HG02981 (cell line): ENCODE measurements around the gene MAB21L1.

Experiments used
- ATAC-seq: cut with Tn5 transposase; IDR thresholded peaks from one replicate; pipeline ENCODE4 v1.9.1; 2021; ENCODE audit warnings: mild to moderate bottlenecking, moderate library complexity; ENCODE audit not compliant: unreplicated experiment

The MAB21L1 gene

GRCh38 chr13:35475960-35476943 is at the start of gene MAB21L1:
TSS of gene MAB21L1 (minus strand) at chr13:35476689. CDS start at chr13:35476138, 551 bp downstream.
- no peak for ATAC-seq

- no peak for ATAC-seq
Measured at GRCh38 chr13:35524171-35524570, 47.7 kb upstream of the MAB21L1 start.

- no peak for ATAC-seq
Measured at GRCh38 chr13:35518337-35518946, 42.0 kb upstream of the MAB21L1 start.

GRCh38 chr13:35514801-35515502 is 38.5 kb upstream of the MAB21L1 start:
- ATAC-seq: no peak

- no peak for ATAC-seq
Measured at GRCh38 chr13:35514061-35514477, 37.6 kb upstream of the MAB21L1 start.

- ATAC-seq: no peak
Measured at GRCh38 chr13:35512271-35512920, 35.9 kb upstream of the MAB21L1 start.

GRCh38 chr13:35502456-35502855 is 26.0 kb upstream of the MAB21L1 start:
- ATAC-seq: no peak

GRCh38 chr13:35501661-35502235 is 25.3 kb upstream of the MAB21L1 start:
- ATAC-seq: no peak

GRCh38 chr13:35500144-35500543 is 23.7 kb upstream of the MAB21L1 start:
- no peak for ATAC-seq

- no peak for ATAC-seq
Measured at GRCh38 chr13:35499676-35500075, 23.2 kb upstream of the MAB21L1 start.

- no peak for ATAC-seq
Measured at GRCh38 chr13:35499196-35499662, 22.7 kb upstream of the MAB21L1 start.

GRCh38 chr13:35498231-35498630 is 21.7 kb upstream of the MAB21L1 start:
- ATAC-seq: no peak

GRCh38 chr13:35496761-35497386 is 20.4 kb upstream of the MAB21L1 start:
- no peak for ATAC-seq

- ATAC-seq: no peak
Measured at GRCh38 chr13:35496006-35496405, 19.5 kb upstream of the MAB21L1 start.

- ATAC-seq: no peak
Measured at GRCh38 chr13:35489050-35489449, 12.6 kb upstream of the MAB21L1 start.

- ATAC-seq: no peak
Measured at GRCh38 chr13:35485424-35485823, 8.9 kb upstream of the MAB21L1 start.

GRCh38 chr13:35484384-35484783 is 7.9 kb upstream of the MAB21L1 start:
- ATAC-seq: no peak

- no peak for ATAC-seq
Measured at GRCh38 chr13:35483761-35484160, 7.3 kb upstream of the MAB21L1 start.

GRCh38 chr13:35482527-35482926 is 6.0 kb upstream of the MAB21L1 start:
- no peak for ATAC-seq

GRCh38 chr13:35481777-35482176 is 5.3 kb upstream of the MAB21L1 start:
- no peak for ATAC-seq
